MM.1S (cell line): ENCODE measurements around the gene CLRN3.

Experiments
- DNase-seq: peaks from one replicate; pipeline ENCODE4 v3.0.0-alpha.2; 2015
- H2AFZ ChIP-seq: fragments of 300-600 bp; sonication (generic); 2 replicates; pipeline ENCODE4 v1.6.0; 2016; ENCODE audit warnings: antibody characterized with exemption, low read length
- H3F3A ChIP-seq: fragments of 300-600 bp; sonication (generic); 2 replicates; pipeline ENCODE4 v1.6.1; 2016; ENCODE audit warnings: mild to moderate bottlenecking, antibody characterized with exemption, low read length, moderate library complexity, mixed read lengths; ENCODE audit not compliant: insufficient read depth
- H3K27ac ChIP-seq: fragments of 300-600 bp; sonication (generic); 2 replicates; pipeline ENCODE4 v1.5.1; 2016; ENCODE audit warnings: mild to moderate bottlenecking, low read length
- H3K27me3 ChIP-seq: fragments of 300-600 bp; sonication (generic); replicated peaks from 2 replicates; pipeline ENCODE4 v1.6.0; 2016; ENCODE audit warnings: low read length; ENCODE audit not compliant: insufficient read depth
- H3K36me3 ChIP-seq: fragments of 300-600 bp; sonication (generic); replicated peaks from 2 replicates; pipeline ENCODE4 v1.6.1; 2016; ENCODE audit warnings: mild to moderate bottlenecking, low read length, mixed read lengths; ENCODE audit not compliant: insufficient read depth
- H3K4me1 ChIP-seq: fragments of 300-600 bp; sonication (generic); 2 replicates; pipeline ENCODE4 v1.6.1; 2016; ENCODE audit warnings: low read length, mixed read lengths
- H3K4me2 ChIP-seq: fragments of 300-600 bp; sonication (generic); 2 replicates; pipeline ENCODE4 v1.6.0; 2016; ENCODE audit warnings: low read depth, low read length
- H3K4me3 ChIP-seq: fragments of 300-600 bp; sonication (generic); 2 replicates; pipeline ENCODE4 v1.5.1; 2016; ENCODE audit warnings: low read length, mixed read lengths
- H3K79me2 ChIP-seq: fragments of 300-600 bp; sonication (generic); 2 replicates; pipeline ENCODE4 v1.6.1; 2016; ENCODE audit warnings: mixed run types, low read length, mixed read lengths
- H3K9ac ChIP-seq: fragments of 300-600 bp; sonication (generic); 2 replicates; pipeline ENCODE4 v1.6.1; 2016; ENCODE audit warnings: low read length, mixed read lengths
- H3K9me2 ChIP-seq: fragments of 300-600 bp; sonication (generic); replicated peaks from 2 replicates; pipeline ENCODE4 v1.6.1; 2016; ENCODE audit warnings: mild to moderate bottlenecking, low read length, mixed read lengths; ENCODE audit not compliant: insufficient read depth
- H3K9me3 ChIP-seq: fragments of 300-600 bp; sonication (generic); replicated peaks from 2 replicates; pipeline ENCODE4 v1.6.1; 2016; ENCODE audit warnings: mild to moderate bottlenecking, low read length, mixed read lengths; ENCODE audit not compliant: insufficient read depth
- H4K20me1 ChIP-seq: fragments of 300-600 bp; sonication (generic); 2 replicates; pipeline ENCODE4 v1.6.1; 2016; ENCODE audit warnings: mild to moderate bottlenecking, low read length, moderate library complexity, mixed read lengths; ENCODE audit not compliant: insufficient read depth
- EZH2 ChIP-seq: fragments of 300-600 bp; sonication (generic); optimal IDR thresholded peaks from 2 replicates; pipeline ENCODE3; 2017; ENCODE audit warnings: low read depth, mild to moderate bottlenecking, antibody characterized with exemption, low read length, mixed read lengths
- EZH2phosphoT487 ChIP-seq: fragments of 300-600 bp; sonication (generic); IDR thresholded peaks from 2 replicates; pipeline ENCODE4 v1.6.1; 2018; ENCODE audit warnings: antibody characterized with exemption, low read length
- TF ChIP-seq, protein P1 (sequence below): fragments of 300-600 bp; sonication (generic); IDR thresholded peaks from 2 replicates; pipeline ENCODE4 v1.5.1; 2016; ENCODE audit warnings: antibody characterized with exemption, low read length, mixed read lengths

Gene CLRN3

DNA sequence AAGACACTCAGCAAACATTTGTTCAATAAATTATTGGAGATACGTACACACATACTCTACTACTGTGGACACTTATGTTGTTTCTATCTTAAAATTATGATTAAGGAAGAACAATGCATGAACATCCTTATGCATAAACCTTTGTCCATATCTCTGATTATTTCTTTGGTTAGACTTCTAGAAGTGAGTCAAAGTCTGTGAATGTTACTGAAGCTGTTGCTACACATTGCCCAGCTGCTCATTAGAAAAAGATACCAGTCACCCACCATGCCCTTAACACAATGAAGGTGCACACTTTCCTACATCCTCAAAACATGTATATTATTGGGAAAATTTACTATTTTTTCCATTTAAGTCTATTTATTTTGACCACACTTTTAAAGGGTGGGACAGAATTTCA, 1.4 kb upstream of the CLRN3 start:
- no peaks in the 10 kb centered on the region for H3F3A ChIP-seq
- H3K9me2 ChIP-seq = no peaks in the 10 kb centered on the region
- H3K27me3 ChIP-seq = no peaks in the 10 kb centered on the region
- no peaks in the 10 kb centered on the region for H3K79me2 ChIP-seq
- no peaks in the 10 kb centered on the region for H4K20me1 ChIP-seq
- TF ChIP-seq, protein P1, sequence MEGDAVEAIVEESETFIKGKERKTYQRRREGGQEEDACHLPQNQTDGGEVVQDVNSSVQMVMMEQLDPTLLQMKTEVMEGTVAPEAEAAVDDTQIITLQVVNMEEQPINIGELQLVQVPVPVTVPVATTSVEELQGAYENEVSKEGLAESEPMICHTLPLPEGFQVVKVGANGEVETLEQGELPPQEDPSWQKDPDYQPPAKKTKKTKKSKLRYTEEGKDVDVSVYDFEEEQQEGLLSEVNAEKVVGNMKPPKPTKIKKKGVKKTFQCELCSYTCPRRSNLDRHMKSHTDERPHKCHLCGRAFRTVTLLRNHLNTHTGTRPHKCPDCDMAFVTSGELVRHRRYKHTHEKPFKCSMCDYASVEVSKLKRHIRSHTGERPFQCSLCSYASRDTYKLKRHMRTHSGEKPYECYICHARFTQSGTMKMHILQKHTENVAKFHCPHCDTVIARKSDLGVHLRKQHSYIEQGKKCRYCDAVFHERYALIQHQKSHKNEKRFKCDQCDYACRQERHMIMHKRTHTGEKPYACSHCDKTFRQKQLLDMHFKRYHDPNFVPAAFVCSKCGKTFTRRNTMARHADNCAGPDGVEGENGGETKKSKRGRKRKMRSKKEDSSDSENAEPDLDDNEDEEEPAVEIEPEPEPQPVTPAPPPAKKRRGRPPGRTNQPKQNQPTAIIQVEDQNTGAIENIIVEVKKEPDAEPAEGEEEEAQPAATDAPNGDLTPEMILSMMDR = no peak
- no peak overlapping the region for H3K4me2 ChIP-seq
- H3K9ac ChIP-seq = no peak overlapping the region
- no peak overlapping the region for H2AFZ ChIP-seq
- H3K36me3 ChIP-seq = no peaks in the 10 kb centered on the region
- no peak overlapping the region for H3K27ac ChIP-seq
- H3K4me1 ChIP-seq = no peaks in the 10 kb centered on the region
- no peak for DNase-seq
- no peak overlapping the region for H3K4me3 ChIP-seq
- H3K9me3 ChIP-seq = no peaks in the 10 kb centered on the region

DNA sequence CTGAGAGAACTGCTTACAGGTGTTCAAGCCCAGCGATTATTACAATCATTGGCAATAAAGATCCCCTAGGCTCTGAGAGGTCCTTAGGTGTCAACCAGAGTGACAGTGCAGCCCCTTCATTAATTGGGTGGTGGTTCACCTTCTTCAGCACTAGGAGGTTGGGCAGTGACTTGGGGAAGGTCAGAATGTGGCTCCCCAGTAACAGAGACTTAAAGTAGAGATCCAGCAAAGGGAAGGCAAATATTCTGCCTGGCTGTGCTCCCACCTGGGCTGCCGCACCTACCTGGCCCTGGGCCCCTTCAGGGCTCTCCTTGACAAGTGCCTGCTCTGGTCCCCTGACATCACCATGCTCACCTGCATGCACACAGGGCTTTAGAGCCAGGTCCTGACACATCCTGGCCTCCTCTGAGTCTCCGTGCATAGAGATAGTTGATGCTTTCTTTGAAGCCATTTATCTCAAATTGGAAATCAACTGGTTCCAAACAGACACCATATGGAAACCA, 1.9 kb downstream of the CLRN3 start:
- DNase-seq = no peak

DNA sequence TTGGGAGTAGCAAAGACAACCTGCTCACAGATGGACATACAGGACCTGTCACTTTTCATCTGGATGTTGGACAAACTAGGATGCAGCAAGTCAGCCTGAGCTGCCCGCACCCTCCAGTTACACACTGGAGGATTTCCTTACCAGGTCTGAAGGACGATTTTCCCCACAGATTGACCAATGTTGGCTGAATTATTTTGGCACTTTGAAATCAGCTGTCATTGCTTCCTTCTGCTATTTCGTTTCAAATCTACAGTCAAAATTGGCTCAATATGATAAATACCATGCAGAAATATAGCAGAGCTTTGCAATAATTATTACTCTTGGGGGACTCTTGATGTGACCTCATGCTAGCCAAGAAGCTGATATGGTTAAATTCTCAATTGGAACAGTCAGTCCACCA, 2.5 kb downstream of the CLRN3 start:
- Histone ChIP-seq H2AFZ (no peak overlapping the region), H3K36me3 (no peaks in the 10 kb centered on the region), H3K4me3 (no peak overlapping the region), H3K9me3 (no peaks in the 10 kb centered on the region), H4K20me1 (no peaks in the 10 kb centered on the region), H3K79me2 (no peaks in the 10 kb centered on the region), H3K27me3 (no peaks in the 10 kb centered on the region), H3K9ac (no peak overlapping the region), H3F3A (no peaks in the 10 kb centered on the region), H3K4me2 (no peak overlapping the region), H3K4me1 (no peaks in the 10 kb centered on the region), H3K27ac (no peak overlapping the region), H3K9me2 (no peaks in the 10 kb centered on the region)
- TF ChIP-seq EZH2 = no peak
- TF ChIP-seq, protein P1 = no peak
- DNase-seq = no peak

More for the DNA sequence above, 1.9 kb downstream of the CLRN3 start:
- Histone ChIP-seq H4K20me1 (no peaks in the 10 kb centered on the region), H3K27me3 (no peaks in the 10 kb centered on the region), H3K4me3 (no peak overlapping the region), H3K27ac (no peak overlapping the region), H3K9ac (no peak overlapping the region), H3F3A (no peaks in the 10 kb centered on the region), H3K36me3 (no peaks in the 10 kb centered on the region), H3K9me2 (no peaks in the 10 kb centered on the region), H3K9me3 (no peaks in the 10 kb centered on the region), H3K4me2 (no peak overlapping the region), H2AFZ (no peak overlapping the region), H3K79me2 (no peaks in the 10 kb centered on the region), H3K4me1 (no peaks in the 10 kb centered on the region)
- TF ChIP-seq, protein P1 = no peak
- TF ChIP-seq EZH2phosphoT487 = no peak
- no peak for TF ChIP-seq EZH2
